Left lung (tissue), 10 donors: ENCODE results near the gene ID3. TPM values are rescaled to one million over a fixed set of nuclear protein-coding genes. Genes with fewer than 3 reads are reported as not detected.

Experiments used
- ATAC-seq: fragments of 200-7000 bp; cut with Tn5 transposase; one replicate; pipeline ENCODE4 v1.9.1; 2020; ENCODE audit warnings: moderate library complexity
- DNase-seq, 4 donors: peaks; one replicate each; pipeline ENCODE4 v3.0.0-alpha.2; 2013 to 2020
- H3K27ac ChIP-seq, 2 donors: fragments of 200-600 bp; sonication (generic) in 1 of 2; one replicate each; pipeline versions ENCODE4 v1.5.0 to v1.8.0; 2020 to 2021
- H3K27me3 ChIP-seq, 2 donors: fragments of 200-600 bp; sonication (generic) in 1 of 2; one replicate each; pipeline versions ENCODE4 v1.5.0 to v1.8.0; 2020 to 2021
- H3K36me3 ChIP-seq, 2 donors: fragments of 200-600 bp; sonication (generic) in 1 of 2; one replicate each; pipeline versions ENCODE4 v1.5.0 to v1.8.0; 2020 to 2021
- H3K4me1 ChIP-seq, 2 donors: fragments of 200-600 bp; one replicate each; pipeline ENCODE4 v1.8.0; 2021
- H3K4me3 ChIP-seq, 2 donors: fragments of 200-600 bp; sonication (generic) in 1 of 2; one replicate each; pipeline versions ENCODE4 v1.5.0 to v1.8.0; 2020 to 2021; ENCODE audit warnings: mild to moderate bottlenecking in 1 of 2
- H3K9me3 ChIP-seq, 2 donors: fragments of 200-600 bp; sonication (generic) in 1 of 2; one replicate each; pipeline versions ENCODE4 v1.5.0 to v1.8.0; 2020 to 2021
- CTCF ChIP-seq, 2 donors: fragments of 200-600 bp; sonication (generic) in 1 of 2; IDR thresholded peaks; one replicate each; pipeline versions ENCODE4 v1.5.0 to v1.8.0; 2021; ENCODE audit warnings: antibody characterized with exemption in 2 of 2
- intact Hi-C, 2 donors: fragments of 100-400 bp; cut with DNase I; formaldehyde crosslinking; loops; one replicate each; pipeline versions ENCODE4 v1.11.2 to v1.14.2; 2022
- polyA plus RNA-seq, 6 donors: library from polyadenylated mRNA; unstranded; fragments of 120-200 nt; gene quantifications; one replicate each; pipeline ENCODE4 v1.2.1, GENCODE V29; 2013; ENCODE audit not compliant: insufficient read length in 6 of 6
- total RNA-seq, 2 donors: library from RNA; stranded (reverse); fragmentation: NEBNext Ultra II Directional; extraction: Animal tissue kit (Norgen Biotek cat#: 25700); gene quantifications; one replicate each; pipeline ENCODE4 v1.2.1, GENCODE V29; 2021
- donor health status: DM: no; HTN: yes; CAD: no.
- donor health status: DM: no; HTN: no; CAD: no.

Gene ID3
- total and polyA plus RNA-seq, 8 donors, result 125 to 261 (median 179) TPM

DNA sequence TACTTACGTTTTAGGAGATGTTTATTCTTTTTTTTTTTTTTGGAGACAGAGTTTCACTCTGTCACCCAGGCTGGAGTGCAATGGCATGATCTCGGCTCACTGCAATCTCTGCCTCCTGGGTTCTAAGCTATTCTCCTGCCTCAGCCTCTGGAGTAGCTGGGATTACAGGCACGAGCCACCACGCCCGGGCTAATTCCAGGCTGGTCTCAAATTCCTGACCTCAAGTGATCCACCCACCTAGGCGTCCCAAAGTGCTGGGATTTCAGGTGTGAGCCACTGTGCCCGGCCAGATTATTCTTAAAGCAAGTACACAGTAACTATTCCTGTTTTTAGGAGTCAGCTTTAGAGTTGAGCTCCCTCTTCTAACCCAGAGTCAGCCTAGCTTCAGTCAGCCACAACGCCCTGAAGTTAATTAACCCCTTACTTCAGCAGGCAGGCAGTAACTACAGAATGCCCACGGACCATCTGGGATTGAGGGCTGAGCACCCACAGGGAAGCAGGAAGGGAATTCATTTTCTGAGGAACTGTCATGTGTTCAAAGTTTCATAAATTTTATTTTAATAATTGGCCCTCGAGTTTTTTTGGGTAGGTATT lies 5.3 kb upstream of the ID3 start:
- DNase-seq (no peak), ATAC-seq (no peak)
- no peak for TF ChIP-seq CTCF (IDR thresholded peaks at IDR 0.05)
- Histone ChIP-seq H3K4me3 (no peak overlapping the region), H3K27me3 (peaks cover 0 to 49% of the 10 kb centered on the region in 2 donors), H3K36me3 (no peaks in the 10 kb centered on the region), H3K4me1 (peaks cover 34 to 70% of the 10 kb centered on the region in 2 donors), H3K27ac (peak overlapping the region; percentile 36 to 96), H3K9me3 (no peaks in the 10 kb centered on the region)
- intact Hi-C loops, result no loop called here

DNA sequence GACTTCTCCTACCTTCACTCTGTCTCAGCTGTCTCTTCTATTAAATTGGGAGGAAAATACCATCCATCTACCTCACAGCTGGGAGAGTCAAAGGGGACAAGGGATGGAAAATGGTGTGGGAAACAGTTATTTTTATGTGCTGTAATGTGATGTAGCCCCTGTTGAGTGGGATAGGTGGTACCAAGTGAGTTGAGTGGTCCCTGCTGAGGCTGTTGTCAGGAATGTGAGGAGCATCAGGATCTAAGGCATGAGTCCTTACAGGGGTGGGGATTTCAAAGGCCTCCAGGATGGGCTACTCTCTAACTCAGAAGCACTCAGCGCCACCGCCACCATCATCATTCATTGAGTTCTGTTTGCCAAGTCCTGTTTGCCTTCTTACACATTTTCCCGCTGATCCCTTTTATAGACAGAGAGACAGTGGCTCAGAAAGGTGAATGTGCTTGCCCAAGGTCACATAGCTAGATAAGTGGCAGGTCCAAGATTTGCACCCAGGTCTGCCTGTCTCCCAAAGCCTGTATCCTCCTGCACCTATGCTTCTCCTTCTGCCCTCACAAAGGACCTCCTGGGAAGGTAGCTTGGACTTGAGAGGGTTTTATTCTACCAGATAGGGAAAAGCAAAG lies 4.6 kb upstream of the ID3 start:
- DNase-seq (no peak), ATAC-seq (no peak)
- TF ChIP-seq CTCF (IDR thresholded peaks at IDR 0.05), result no peak
- H3K27ac ChIP-seq, result peak overlapping the region; percentile 36 to 96
- no peaks in the 10 kb centered on the region for H3K9me3 ChIP-seq
- H3K4me1 ChIP-seq, result peaks cover 34 to 66% of the 10 kb centered on the region in 2 donors
- H3K27me3 ChIP-seq, result peaks cover 0 to 44% of the 10 kb centered on the region in 2 donors
- no peaks in the 10 kb centered on the region for H3K36me3 ChIP-seq
- H3K4me3 ChIP-seq, result no peak overlapping the region
- intact Hi-C loops, result no loop called here

- intact Hi-C loops, result no loop called here
- H3K4me1 ChIP-seq, result peaks cover 34 to 67% of the 10 kb centered on the region in 2 donors
- peak overlapping the region; percentile 95 to 96 for H3K27ac ChIP-seq
- ATAC-seq, result no peak
- no peak for DNase-seq
- H3K27me3 ChIP-seq, result peaks cover 0 to 44% of the 10 kb centered on the region in 2 donors
- TF ChIP-seq CTCF (IDR thresholded peaks at IDR 0.05), result no peak
- H3K4me3 ChIP-seq, result no peak overlapping the region
- H3K36me3 ChIP-seq, result no peaks in the 10 kb centered on the region
- H3K9me3 ChIP-seq, result no peaks in the 10 kb centered on the region
Measured at GRCh38 chr1:23563003-23563402, 3.7 kb upstream of the ID3 start.

DNA sequence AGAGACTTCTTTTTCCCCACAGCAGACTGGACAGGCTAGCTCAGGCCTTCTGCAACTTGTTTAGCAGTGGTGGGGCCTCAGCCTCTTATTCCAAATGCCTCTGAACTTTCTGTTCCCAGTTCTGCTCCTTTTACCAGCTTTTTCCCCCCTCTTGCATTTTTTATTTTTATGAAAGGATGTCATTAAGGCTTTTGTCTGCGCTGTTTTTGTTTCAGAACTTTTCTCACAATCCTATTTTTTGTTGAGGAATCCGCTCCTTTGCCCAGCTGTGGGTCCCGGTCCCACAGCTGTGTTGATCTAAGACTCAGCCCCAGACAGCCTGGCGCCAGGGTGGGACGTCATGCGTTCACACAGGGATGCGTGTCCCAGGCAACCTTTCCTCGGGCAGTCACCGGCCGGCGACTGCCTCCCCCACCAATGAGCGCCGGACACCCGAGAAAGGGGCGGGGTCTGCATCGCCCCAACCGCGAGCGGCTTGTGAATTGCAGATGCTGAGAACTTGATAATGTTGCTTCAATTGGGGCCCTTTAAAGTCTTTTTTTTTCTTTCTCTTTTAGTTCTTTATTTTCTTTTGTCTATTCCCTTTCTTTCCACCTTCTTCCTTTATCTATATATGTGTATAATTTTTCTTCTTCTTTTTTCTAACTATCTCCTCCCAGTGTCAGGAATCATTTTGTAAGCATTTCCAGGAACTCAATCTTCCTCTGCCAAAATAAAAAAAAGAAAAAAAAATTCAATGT lies 3.0 kb upstream of the ID3 start:
- peak; percentile 69 for ATAC-seq
- Histone ChIP-seq H3K27me3 (peaks cover 0 to 44% of the 10 kb centered on the region in 2 donors), H3K4me3 (no peak overlapping the region), H3K4me1 (peaks cover 40 to 67% of the 10 kb centered on the region in 2 donors), H3K9me3 (no peaks in the 10 kb centered on the region), H3K27ac (peak overlapping the region; percentile 95 to 96), H3K36me3 (peaks cover 0 to 3% of the 10 kb centered on the region in 2 donors)
- no peak for TF ChIP-seq CTCF (IDR thresholded peaks at IDR 0.05)
- intact Hi-C loops, result no loop called here
- peak; percentile 95 to 99 (median 96) for DNase-seq

- peaks cover 0 to 3% of the 10 kb centered on the region in 2 donors for H3K36me3 ChIP-seq
- H3K27ac ChIP-seq, result peak overlapping the region; percentile 95 to 96
- ATAC-seq (no peak), DNase-seq (no peak)
- no peak for TF ChIP-seq CTCF (IDR thresholded peaks at IDR 0.05)
- peaks cover 45 to 69% of the 10 kb centered on the region in 2 donors for H3K4me1 ChIP-seq
- intact Hi-C loops, result no loop called here
- H3K9me3 ChIP-seq, result no peaks in the 10 kb centered on the region
- H3K4me3 ChIP-seq, result no peak overlapping the region
- peaks cover 0 to 49% of the 10 kb centered on the region in 2 donors for H3K27me3 ChIP-seq
Measured at GRCh38 chr1:23561813-23562100, 2.5 kb upstream of the ID3 start.
